ENCODE results near the gene PPP1R14D.

DNA sequence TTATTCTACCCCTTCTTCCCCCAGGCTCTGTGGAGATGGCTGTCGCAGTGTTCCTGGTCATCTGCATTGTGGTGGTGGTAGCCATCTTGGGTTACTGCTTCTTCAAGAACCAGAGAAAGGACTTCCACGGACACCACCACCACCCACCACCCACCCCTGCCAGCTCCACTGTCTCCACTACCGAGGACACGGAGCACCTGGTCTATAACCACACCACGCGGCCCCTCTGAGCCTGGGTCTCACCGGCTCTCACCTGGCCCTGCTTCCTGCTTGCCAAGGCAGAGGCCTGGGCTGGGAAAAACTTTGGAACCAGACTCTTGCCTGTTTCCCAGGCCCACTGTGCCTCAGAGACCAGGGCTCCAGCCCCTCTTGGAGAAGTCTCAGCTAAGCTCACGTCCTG, 28.2 kb upstream of the PPP1R14D start:
- TF ChIP-seq SMC3 (conservative IDR thresholded peaks at IDR 0.05; ENCODE audit: poor library complexity) (no peak), POLR2AphosphoS5 (IDR thresholded peaks at IDR 0.05) (no peak), EZH2 (IDR thresholded peaks at IDR 0.05; ENCODE audit: borderline replicate concordance, insufficient read depth, low read length, poor library complexity, severe bottlenecking) (no peak), MXI1 (conservative IDR thresholded peaks at IDR 0.05; ENCODE audit: poor library complexity, severe bottlenecking) (no peak)
- TF ChIP-seq, protein P1, sequence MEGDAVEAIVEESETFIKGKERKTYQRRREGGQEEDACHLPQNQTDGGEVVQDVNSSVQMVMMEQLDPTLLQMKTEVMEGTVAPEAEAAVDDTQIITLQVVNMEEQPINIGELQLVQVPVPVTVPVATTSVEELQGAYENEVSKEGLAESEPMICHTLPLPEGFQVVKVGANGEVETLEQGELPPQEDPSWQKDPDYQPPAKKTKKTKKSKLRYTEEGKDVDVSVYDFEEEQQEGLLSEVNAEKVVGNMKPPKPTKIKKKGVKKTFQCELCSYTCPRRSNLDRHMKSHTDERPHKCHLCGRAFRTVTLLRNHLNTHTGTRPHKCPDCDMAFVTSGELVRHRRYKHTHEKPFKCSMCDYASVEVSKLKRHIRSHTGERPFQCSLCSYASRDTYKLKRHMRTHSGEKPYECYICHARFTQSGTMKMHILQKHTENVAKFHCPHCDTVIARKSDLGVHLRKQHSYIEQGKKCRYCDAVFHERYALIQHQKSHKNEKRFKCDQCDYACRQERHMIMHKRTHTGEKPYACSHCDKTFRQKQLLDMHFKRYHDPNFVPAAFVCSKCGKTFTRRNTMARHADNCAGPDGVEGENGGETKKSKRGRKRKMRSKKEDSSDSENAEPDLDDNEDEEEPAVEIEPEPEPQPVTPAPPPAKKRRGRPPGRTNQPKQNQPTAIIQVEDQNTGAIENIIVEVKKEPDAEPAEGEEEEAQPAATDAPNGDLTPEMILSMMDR (IDR thresholded peaks at IDR 0.05; ENCODE audit: poor library complexity, severe bottlenecking) = no peak

Data from neural cell (in vitro differentiated cells).